Erythroblast (primary cell): Measurements from ENCODE around the gene PTDSS2.

Source experiments
- GATA1 ChIP-seq: IDR thresholded peaks from 2 replicates; pipeline ENCODE4 v1.6.1; 2011; ENCODE audit warnings: low read depth, mild to moderate bottlenecking, control low read depth, low read length, moderate library complexity
- POLR2A ChIP-seq: IDR thresholded peaks from 2 replicates; pipeline ENCODE4 v1.6.1; 2011; ENCODE audit warnings: mild to moderate bottlenecking, low read length

DNA sequence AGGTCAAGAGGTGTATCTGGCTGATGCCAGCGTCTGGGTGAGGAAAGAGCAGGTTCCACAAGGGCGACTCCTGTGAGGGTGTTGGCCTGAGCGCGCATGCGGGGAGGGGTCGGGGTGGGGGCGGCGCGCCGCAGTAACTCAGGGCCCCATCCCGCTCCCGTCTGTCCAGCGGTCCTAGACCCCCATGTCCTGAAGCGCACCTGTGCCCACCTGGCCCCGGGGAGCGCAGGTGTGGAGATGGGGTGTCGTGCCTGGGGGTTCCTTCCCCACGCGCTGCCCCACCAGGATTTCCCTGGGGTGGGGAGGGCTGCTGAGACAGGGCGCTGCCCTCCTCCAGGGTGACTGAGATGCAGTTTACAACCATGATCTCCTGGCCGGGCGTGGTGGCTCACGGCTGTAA lies 36.1 kb downstream of the PTDSS2 start:
- TF ChIP-seq POLR2A (no peak), GATA1 (no peak)
